RWPE2 (cell line): Measurements from ENCODE around the gene UTY.

Source experiments
- ATAC-seq: fragments of 200-7000 bp; cut with Tn5 transposase; 3 replicates; pipeline ENCODE4 v1.9.1; 2021; ENCODE audit warnings: low read depth
- DNase-seq: peaks from one replicate; pipeline ENCODE4 v3.0.0-alpha.2; 2020; ENCODE audit warnings: low spot score
- H3K27ac ChIP-seq: fragments of 450-650 bp; 2 replicates; pipeline ENCODE4 v1.5.1; 2017; ENCODE audit warnings: mild to moderate bottlenecking; ENCODE audit not compliant: poor library complexity, severe bottlenecking
- H3K27me3 ChIP-seq: fragments of 250-450 bp; sonication (Bioruptor Pico); 2 replicates; pipeline ENCODE4 v1.5.1; 2021; ENCODE audit warnings: mild to moderate bottlenecking, moderate library complexity; ENCODE audit not compliant: insufficient read depth, poor library complexity, severe bottlenecking
- H3K36me3 ChIP-seq: fragments of 250-450 bp; sonication (Bioruptor Pico); 2 replicates; pipeline ENCODE4 v1.5.1; 2020; ENCODE audit warnings: low read depth, mild to moderate bottlenecking, moderate library complexity
- H3K4me1 ChIP-seq: fragments of 250-450 bp; sonication (Bioruptor Pico); 2 replicates; pipeline ENCODE4 v1.5.1; 2021; ENCODE audit warnings: mild to moderate bottlenecking, moderate library complexity; ENCODE audit not compliant: insufficient read depth, poor library complexity, severe bottlenecking
- H3K4me3 ChIP-seq: fragments of 250-450 bp; sonication (Bioruptor Pico); 2 replicates; pipeline ENCODE4 v1.5.1; 2021; ENCODE audit warnings: mild to moderate bottlenecking, moderate library complexity; ENCODE audit not compliant: severe bottlenecking
- H3K9me3 ChIP-seq: fragments of 250-450 bp; sonication (Bioruptor Pico); 2 replicates; pipeline ENCODE4 v1.5.1; 2021; ENCODE audit warnings: mild to moderate bottlenecking, moderate library complexity; ENCODE audit not compliant: severe bottlenecking
- TF ChIP-seq, protein P1 (sequence below): fragments of 450-650 bp; IDR thresholded peaks from one replicate; pipeline ENCODE4 v1.5.1; 2017; ENCODE audit warnings: mild to moderate bottlenecking, moderate library complexity; ENCODE audit not compliant: poor library complexity, severe bottlenecking

Gene UTY

DNA sequence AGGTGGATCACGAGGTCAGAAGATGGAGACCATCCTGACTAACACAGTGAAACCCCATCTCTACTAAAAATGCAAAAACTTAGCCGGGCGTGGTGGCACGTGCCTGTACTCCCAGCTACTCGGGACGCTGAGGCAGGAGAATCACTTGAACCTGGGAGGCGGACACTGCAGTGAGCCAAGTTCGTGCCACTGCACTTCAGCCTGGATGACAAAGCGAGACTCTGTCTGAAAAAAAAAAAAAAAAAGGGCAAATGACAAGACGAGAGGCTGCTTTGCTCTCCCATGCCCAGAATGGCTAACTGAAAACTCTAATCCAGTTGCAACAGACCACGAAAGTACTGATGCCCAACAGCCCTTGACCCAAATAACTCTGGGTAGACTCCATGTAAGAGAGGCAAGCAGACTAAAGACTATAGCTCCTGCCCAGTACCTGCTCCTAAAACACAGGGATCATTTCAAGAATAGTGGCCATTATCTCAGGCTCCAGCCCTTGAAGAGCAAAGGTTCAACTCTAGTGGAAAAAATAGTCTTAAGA, 29.2 kb downstream of the UTY start:
- Histone ChIP-seq H3K9me3 (no peaks in the 10 kb centered on the region), H3K36me3 (peaks cover 46% of the 10 kb centered on the region), H3K27ac (no peak overlapping the region), H3K27me3 (no peaks in the 10 kb centered on the region), H3K4me1 (no peaks in the 10 kb centered on the region), H3K4me3 (no peak overlapping the region)
- no peak for ATAC-seq
- no peak for DNase-seq
- TF ChIP-seq, protein P1, sequence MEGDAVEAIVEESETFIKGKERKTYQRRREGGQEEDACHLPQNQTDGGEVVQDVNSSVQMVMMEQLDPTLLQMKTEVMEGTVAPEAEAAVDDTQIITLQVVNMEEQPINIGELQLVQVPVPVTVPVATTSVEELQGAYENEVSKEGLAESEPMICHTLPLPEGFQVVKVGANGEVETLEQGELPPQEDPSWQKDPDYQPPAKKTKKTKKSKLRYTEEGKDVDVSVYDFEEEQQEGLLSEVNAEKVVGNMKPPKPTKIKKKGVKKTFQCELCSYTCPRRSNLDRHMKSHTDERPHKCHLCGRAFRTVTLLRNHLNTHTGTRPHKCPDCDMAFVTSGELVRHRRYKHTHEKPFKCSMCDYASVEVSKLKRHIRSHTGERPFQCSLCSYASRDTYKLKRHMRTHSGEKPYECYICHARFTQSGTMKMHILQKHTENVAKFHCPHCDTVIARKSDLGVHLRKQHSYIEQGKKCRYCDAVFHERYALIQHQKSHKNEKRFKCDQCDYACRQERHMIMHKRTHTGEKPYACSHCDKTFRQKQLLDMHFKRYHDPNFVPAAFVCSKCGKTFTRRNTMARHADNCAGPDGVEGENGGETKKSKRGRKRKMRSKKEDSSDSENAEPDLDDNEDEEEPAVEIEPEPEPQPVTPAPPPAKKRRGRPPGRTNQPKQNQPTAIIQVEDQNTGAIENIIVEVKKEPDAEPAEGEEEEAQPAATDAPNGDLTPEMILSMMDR: no peak

DNA sequence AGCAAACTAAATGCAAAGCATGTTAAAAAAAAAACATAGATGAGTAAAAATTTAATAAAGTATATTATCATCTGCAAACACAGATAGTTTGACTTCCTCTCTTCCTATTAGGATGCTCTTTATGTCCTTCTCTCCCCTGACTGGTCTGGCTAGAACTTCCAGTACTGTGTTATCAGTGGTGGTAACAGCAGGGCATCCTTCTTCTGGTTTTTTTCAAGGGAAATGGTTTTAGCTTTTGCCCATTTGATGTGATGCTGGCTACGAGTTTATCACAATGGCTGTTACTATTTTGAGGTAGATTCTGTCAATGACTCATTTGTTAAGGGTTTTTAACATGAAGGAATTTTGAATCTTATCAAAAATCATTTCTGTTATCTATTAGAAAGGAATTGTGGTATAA, 34.3 kb downstream of the UTY start:
- H3K36me3 ChIP-seq: peaks cover 49% of the 10 kb centered on the region

DNA sequence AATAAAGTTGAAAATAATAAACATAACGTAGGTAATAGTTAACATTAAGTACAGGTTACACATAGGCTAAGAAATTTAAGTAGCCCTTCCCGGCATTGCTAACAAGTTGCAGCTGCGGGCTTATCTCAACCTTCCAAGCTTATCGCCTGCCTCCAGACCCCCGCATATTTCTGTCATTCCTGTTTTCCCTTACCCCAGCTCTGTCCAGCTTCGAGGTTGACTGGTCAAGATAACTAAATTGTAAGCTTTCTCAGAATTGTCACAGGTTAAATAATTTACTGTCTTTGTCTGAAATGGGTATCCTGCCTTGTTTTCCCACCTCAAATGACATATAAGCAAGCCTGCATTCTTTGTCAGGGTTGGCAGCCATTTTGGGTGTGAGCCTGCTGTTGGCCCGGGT, 36.7 kb downstream of the UTY start:
- TF ChIP-seq, protein P1: no peak
- no peaks in the 10 kb centered on the region for H3K9me3 ChIP-seq
- no peak for DNase-seq
- H3K27me3 ChIP-seq: no peaks in the 10 kb centered on the region
- no peak for ATAC-seq
- no peak overlapping the region for H3K27ac ChIP-seq
- no peaks in the 10 kb centered on the region for H3K4me1 ChIP-seq
- no peak overlapping the region for H3K4me3 ChIP-seq
- peaks cover 37% of the 10 kb centered on the region for H3K36me3 ChIP-seq

More for the DNA sequence above, 34.3 kb downstream of the UTY start:
- Histone ChIP-seq H3K4me1 (no peaks in the 10 kb centered on the region), H3K4me3 (no peak overlapping the region), H3K9me3 (no peaks in the 10 kb centered on the region), H3K27me3 (no peaks in the 10 kb centered on the region), H3K27ac (no peak overlapping the region)
- ATAC-seq (no peak), DNase-seq (no peak)
- TF ChIP-seq, protein P1: no peak

DNA sequence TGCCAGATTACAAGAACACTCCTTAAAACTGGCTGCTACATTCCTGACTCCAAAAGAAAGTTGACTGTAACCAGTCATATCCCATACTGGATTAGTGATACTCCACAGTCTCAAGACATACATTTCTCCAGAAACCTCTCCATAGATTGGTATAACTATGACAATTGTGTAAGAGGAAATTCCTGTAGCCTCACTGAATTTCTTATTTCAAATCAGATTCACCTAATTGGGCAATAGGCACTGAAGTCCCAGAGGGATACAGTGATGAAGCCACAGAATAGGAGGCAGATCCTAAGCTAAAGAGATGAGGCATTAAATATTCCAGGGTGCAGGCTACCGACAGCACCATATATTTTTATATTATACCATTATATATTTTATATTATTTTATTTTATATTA, 39.0 kb downstream of the UTY start:
- ATAC-seq (no peak), DNase-seq (no peak)
- H3K9me3 ChIP-seq: no peaks in the 10 kb centered on the region
- H3K36me3 ChIP-seq: peaks cover 32% of the 10 kb centered on the region
- TF ChIP-seq, protein P1: no peak
- H3K4me1 ChIP-seq: no peaks in the 10 kb centered on the region
- no peak overlapping the region for H3K27ac ChIP-seq
- H3K4me3 ChIP-seq: no peak overlapping the region
- no peaks in the 10 kb centered on the region for H3K27me3 ChIP-seq

DNA sequence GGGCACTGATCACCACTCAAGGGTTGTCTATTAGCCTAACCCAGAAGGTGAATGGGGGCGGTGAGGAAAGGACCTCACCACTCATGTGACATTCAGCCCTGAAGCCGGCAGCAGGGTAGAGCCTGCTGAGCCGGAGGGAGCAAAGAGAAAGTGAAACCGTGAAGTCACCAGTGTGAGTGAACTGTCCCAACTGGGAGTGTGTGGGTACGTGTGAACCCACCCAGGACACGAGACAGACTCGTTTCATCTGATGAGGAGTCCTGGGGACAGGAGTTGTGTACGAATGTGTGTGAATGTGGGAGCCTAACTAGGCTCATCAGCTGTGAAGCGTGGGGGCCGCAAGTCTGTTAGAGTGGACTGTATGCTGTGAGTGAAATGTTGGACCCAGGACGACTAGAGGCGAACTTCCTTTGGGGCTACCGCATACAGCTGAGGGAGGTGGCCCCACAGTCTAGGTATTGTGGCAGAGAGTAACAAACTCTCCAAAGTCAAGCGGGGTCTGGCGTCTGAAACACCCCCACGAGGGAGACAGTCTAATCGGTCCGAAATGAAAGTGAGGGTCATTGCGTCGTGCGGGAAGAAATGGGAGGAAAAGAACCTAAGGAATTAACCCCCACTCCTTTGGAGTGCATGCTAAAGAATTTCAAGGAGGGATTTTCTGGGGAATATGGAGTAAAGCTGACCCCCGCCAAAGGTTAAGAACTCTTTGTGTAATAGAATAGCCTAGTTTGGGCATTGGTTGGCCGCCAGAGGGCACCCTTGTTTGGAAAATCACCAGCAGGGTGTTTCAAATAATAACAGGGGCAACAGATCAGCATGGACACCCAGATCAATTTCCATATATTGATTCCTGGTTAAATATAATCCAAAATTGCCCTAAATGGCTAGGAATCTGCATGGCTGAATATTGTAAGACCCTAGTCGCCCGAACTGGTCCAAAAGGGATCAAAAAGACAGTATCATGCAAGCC, 43.6 kb downstream of the UTY start:
- TF ChIP-seq, protein P1: peak; percentile 69
- Histone ChIP-seq H3K9me3 (no peaks in the 10 kb centered on the region), H3K27me3 (no peaks in the 10 kb centered on the region), H3K4me3 (no peak overlapping the region), H3K36me3 (peaks cover 29% of the 10 kb centered on the region), H3K4me1 (no peaks in the 10 kb centered on the region), H3K27ac (no peak overlapping the region)
- ATAC-seq: no peak
- DNase-seq: no peak
